Psoas muscle (tissue), 8 donors: ENCODE data around the gene PPIL3. TPM values are rescaled to one million over a fixed set of nuclear protein-coding genes. Genes with fewer than 3 reads are reported as not detected.

Experiments used
- ATAC-seq, 4 donors: fragments of 200-7000 bp; cut with Tn5 transposase; one replicate each; pipeline ENCODE4 v1.9.1; 2020; ENCODE audit warnings: moderate library complexity in 3 of 4, mild to moderate bottlenecking in 2 of 4
- DNase-seq, 2 donors: peaks; one replicate each; pipeline ENCODE4 v3.0.0-alpha.2; 2020
- H3K27ac ChIP-seq: fragments of 200-600 bp; one replicate; pipeline ENCODE4 v1.8.0; 2022
- H3K27me3 ChIP-seq, 3 donors: fragments of 200-600 bp in 1 of 3; one replicate each; pipeline versions ENCODE4 v1.6.1 to v1.8.0; 2013 to 2022; ENCODE audit warnings: low read length in 2 of 3, mild to moderate bottlenecking in 2 of 3, moderate library complexity in 1 of 3; ENCODE audit not compliant: insufficient read depth in 3 of 3
- H3K36me3 ChIP-seq, 2 donors: fragments of 200-600 bp in 1 of 2; one replicate each; pipeline versions ENCODE4 v1.6.1 to v1.8.0; 2013 to 2022; ENCODE audit warnings: low read depth in 1 of 2, mild to moderate bottlenecking in 1 of 2, moderate library complexity in 1 of 2; ENCODE audit not compliant: insufficient read depth in 1 of 2
- H3K4me1 ChIP-seq: fragments of 200-600 bp; one replicate; pipeline ENCODE4 v1.8.0; 2022
- H3K4me3 ChIP-seq: fragments of 200-600 bp; one replicate; pipeline ENCODE4 v1.8.0; 2022; ENCODE audit warnings: mild to moderate bottlenecking
- H3K9me3 ChIP-seq: fragments of 200-600 bp; one replicate; pipeline ENCODE4 v1.8.0; 2022
- WGBS, 3 donors: extraction: QIAGEN DNeasy Blood & Tissue Kit; methylation state at CpG; one replicate each; pipeline versions ENCODE4 v1.1.6 to v1.1.7; 2013; 5-methylcytosine and 5-hydroxymethylcytosine counted together
- intact Hi-C, 2 donors: fragments of 100-400 bp; cut with DNase I; formaldehyde crosslinking; loops; one replicate each; pipeline versions ENCODE4 v1.11.0 to v1.14.2; 2022
- polyA plus RNA-seq, 3 donors: library from polyadenylated mRNA; stranded (reverse); fragments of 200-250 nt; gene quantifications; one replicate each; pipeline ENCODE4 v1.2.3, GENCODE V29; 2013
- total RNA-seq, 4 donors: library from RNA; stranded (reverse); fragmentation: NEBNext Ultra II Directional in 2 of 4; extraction: Animal tissue kit (Norgen Biotek cat#: 25700) in 2 of 4; gene quantifications; one replicate each; pipeline versions ENCODE4 v1.2.1 to v1.2.4, GENCODE V29; 2021 to 2023
- TF ChIP-seq, protein P1 (sequence below): fragments of 200-600 bp; IDR thresholded peaks from one replicate; pipeline ENCODE4 v1.8.0; 2022; ENCODE audit warnings: antibody characterized with exemption
- donor health status: healthy with polysubstance abuse.
- donor health status: DM: no; HTN: no; CAD: no; lungs with moderate emphysema.
- donor health status: Bipolar disorder and iron deficiency.
- donor health status: healthy.
- donor health status: DM: yes; HTN: yes; CAD: no.
- donor health status: DM: no; HTN: no; CAD: no.
- donor health status: DM: no; HTN: no; CAD: no.
- donor health status: DM: yes; HTN: yes; CAD: no.

The PPIL3 gene
- total and polyA plus RNA-seq, 7 donors: 10.7 to 31.2 (median 17.4) TPM

GRCh38 chr2:200821686-200822245, 67.1 kb downstream of the PPIL3 start:
- DNase-seq (no peak), ATAC-seq (no peak)
- TF ChIP-seq, protein P1, sequence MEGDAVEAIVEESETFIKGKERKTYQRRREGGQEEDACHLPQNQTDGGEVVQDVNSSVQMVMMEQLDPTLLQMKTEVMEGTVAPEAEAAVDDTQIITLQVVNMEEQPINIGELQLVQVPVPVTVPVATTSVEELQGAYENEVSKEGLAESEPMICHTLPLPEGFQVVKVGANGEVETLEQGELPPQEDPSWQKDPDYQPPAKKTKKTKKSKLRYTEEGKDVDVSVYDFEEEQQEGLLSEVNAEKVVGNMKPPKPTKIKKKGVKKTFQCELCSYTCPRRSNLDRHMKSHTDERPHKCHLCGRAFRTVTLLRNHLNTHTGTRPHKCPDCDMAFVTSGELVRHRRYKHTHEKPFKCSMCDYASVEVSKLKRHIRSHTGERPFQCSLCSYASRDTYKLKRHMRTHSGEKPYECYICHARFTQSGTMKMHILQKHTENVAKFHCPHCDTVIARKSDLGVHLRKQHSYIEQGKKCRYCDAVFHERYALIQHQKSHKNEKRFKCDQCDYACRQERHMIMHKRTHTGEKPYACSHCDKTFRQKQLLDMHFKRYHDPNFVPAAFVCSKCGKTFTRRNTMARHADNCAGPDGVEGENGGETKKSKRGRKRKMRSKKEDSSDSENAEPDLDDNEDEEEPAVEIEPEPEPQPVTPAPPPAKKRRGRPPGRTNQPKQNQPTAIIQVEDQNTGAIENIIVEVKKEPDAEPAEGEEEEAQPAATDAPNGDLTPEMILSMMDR: no peak
- H3K36me3 ChIP-seq: peaks cover 27 to 66% of the 10 kb centered on the region in 2 donors
- H3K27me3 ChIP-seq: no peaks in the 10 kb centered on the region
- H3K27ac ChIP-seq: no peak overlapping the region
- intact Hi-C loops: no loop called here
- 88 to 96% (median 89%) methylated on average over 6 of the region's 6 CpGs for whole genome bisulfite sequencing, 3 donors
- no peaks in the 10 kb centered on the region for H3K9me3 ChIP-seq
- no peak overlapping the region for H3K4me3 ChIP-seq
- no peaks in the 10 kb centered on the region for H3K4me1 ChIP-seq

Other genes with a start within 250 kb of the PPIL3 start
- 100 to 1,000 TPM in 3 of 4 donors, 10 to 100 TPM in 1; 55.6 to 122 (median 114) TPM for gene BZW1, start 77.2 kb downstream of the PPIL3 start, total RNA-seq
- 100 to 1,000 TPM in 2 of 3 donors, 10 to 100 TPM in 1; 52.5 to 223 (median 163) TPM for gene BZW1, start 77.2 kb downstream of the PPIL3 start, polyA plus RNA-seq
- 10 to 100 TPM; 30.6 to 71.0 (median 41.3) TPM for gene CLK1, start 24.4 kb downstream of the PPIL3 start, total RNA-seq
- gene CLK1, start 24.4 kb downstream of the PPIL3 start, polyA plus RNA-seq: 10 to 100 TPM; 49.4 to 91.8 (median 86.6) TPM
- gene NIF3L1, start 294 bp upstream of the PPIL3 start, total RNA-seq: 10 to 100 TPM; 11.6 to 21.7 (median 16.0) TPM
- gene NIF3L1, start 294 bp upstream of the PPIL3 start, polyA plus RNA-seq: 10 to 100 TPM; 21.2 to 50.0 (median 37.8) TPM
- 10 to 100 TPM in 3 of 4 donors, 1 to 10 TPM in 1; 7.1 to 17.7 (median 12.4) TPM for gene ORC2, start 74.6 kb upstream of the PPIL3 start, total RNA-seq
- gene ORC2, start 74.6 kb upstream of the PPIL3 start, polyA plus RNA-seq: 1 to 10 TPM; 3.3 to 5.7 (median 5.2) TPM
- gene HYCC2, start 182.6 kb upstream of the PPIL3 start, total RNA-seq: 1 to 10 TPM; 7.6 to 8.6 (median 8.1) TPM
- 1 to 10 TPM; 1.7 to 5.2 (median 2.1) TPM for gene HYCC2, start 182.6 kb upstream of the PPIL3 start, polyA plus RNA-seq
- 100 to 1,000 TPM; 188 to 271 (median 261) TPM for gene NDUFB3, start 182.9 kb upstream of the PPIL3 start, total RNA-seq
- 100 to 1,000 TPM; 200 to 255 (median 202) TPM for gene NDUFB3, start 182.9 kb upstream of the PPIL3 start, polyA plus RNA-seq
- gene CFLAR, start 227.1 kb upstream of the PPIL3 start, total RNA-seq: 100 to 1,000 TPM; 180 to 358 (median 346) TPM
- 100 to 1,000 TPM in 2 of 3 donors, 10 to 100 TPM in 1; 84.7 to 340 (median 239) TPM for gene CFLAR, start 227.1 kb upstream of the PPIL3 start, polyA plus RNA-seq